B cell (primary cell): ENCODE results near the gene HTN3. TPM values are rescaled to one million over a fixed set of nuclear protein-coding genes. Genes with fewer than 3 reads are reported as not detected.

Experiments
- ATAC-seq: fragments of 200-7000 bp; cut with Tn5 transposase; one replicate; pipeline ENCODE4 v1.10.0; 2021; ENCODE audit warnings: low read depth, mild to moderate bottlenecking, moderate number of reproducible peaks, moderate library complexity
- CTCF ChIA-PET: fragments of 350-600 bp; sonication (Branson Sonifier 250); formaldehyde crosslinking; loops from one replicate; lab custom pipeline; 2021; ENCODE audit warnings: antibody characterized with exemption, inconsistent platforms; lab: Charles Lee
- POLR2A ChIA-PET: fragments of 350-600 bp; sonication (Branson Sonifier 250); formaldehyde crosslinking; loops from one replicate; lab custom pipeline; 2021; ENCODE audit warnings: antibody characterized with exemption; lab: Charles Lee
- DNase-seq: peaks from one replicate; pipeline ENCODE4 v3.0.0; 2013
- H2AFZ ChIP-seq: 2 replicates; pipeline ENCODE4 v1.6.1; 2012; ENCODE audit warnings: mild to moderate bottlenecking, low read depth, low read length; ENCODE audit not compliant: insufficient read depth, poor library complexity, severe bottlenecking
- H3K27ac ChIP-seq, 2 donors: 1 replicate in 1 of 2; 2 replicates in 1 of 2; pipeline ENCODE4 v1.5.1; 2012 to 2013; ENCODE audit warnings: low read length in 2 of 2, mild to moderate bottlenecking in 2 of 2, moderate library complexity in 1 of 2
- H3K27me3 ChIP-seq, 4 experiments: fragments of 200-600 bp in 1 of 4; sonication (generic) in 1 of 4; replicated peaks in 1 of 4; 1 replicate in 2 of 4; 2 replicates in 2 of 4; pipeline versions ENCODE4 v1.6.1 to v1.7.0; 2013 to 2016; ENCODE audit warnings: low read length in 3 of 4, mild to moderate bottlenecking in 2 of 4, mixed read lengths in 1 of 4, moderate library complexity in 1 of 4; ENCODE audit not compliant: insufficient read depth in 4 of 4, control insufficient read depth in 3 of 4; ENCODE audit errors: control extremely low read depth in 1 of 4
- H3K36me3 ChIP-seq, 2 experiments: replicated peaks in 1 of 2; 1 replicate in 1 of 2; 2 replicates in 1 of 2; pipeline versions ENCODE4 v1.6.1 to v1.7.1; 2013; ENCODE audit warnings: low read length in 1 of 2; ENCODE audit not compliant: insufficient read depth in 2 of 2, control insufficient read depth in 1 of 2; ENCODE audit errors: control extremely low read depth in 1 of 2, extremely low read depth in 1 of 2
- H3K4me1 ChIP-seq, 2 donors: fragments of 200-600 bp in 1 of 2; sonication (generic) in 1 of 2; 1 replicate in 1 of 2; 2 replicates in 1 of 2; pipeline versions ENCODE4 v1.5.1 to v1.6.1; 2013 to 2017; ENCODE audit warnings: low read length in 2 of 2; ENCODE audit not compliant: control insufficient read depth in 2 of 2, insufficient read depth in 2 of 2
- H3K4me2 ChIP-seq: replicated peaks from 2 replicates; pipeline ENCODE3; 2012; ENCODE audit warnings: mild to moderate bottlenecking, low read depth, low read length; ENCODE audit not compliant: poor library complexity, severe bottlenecking
- H3K4me3 ChIP-seq, 5 experiments: fragments of 200-600 bp in 1 of 5; sonication (generic) in 1 of 5; 1 replicate in 3 of 5; 2 replicates in 2 of 5; pipeline versions ENCODE4 v1.5.1 to v1.7.0; 2011 to 2016; ENCODE audit warnings: low read length in 4 of 5, mild to moderate bottlenecking in 4 of 5, low read depth in 2 of 5, control low read depth in 1 of 5, moderate library complexity in 1 of 5; ENCODE audit not compliant: insufficient read depth in 1 of 5; ENCODE audit errors: control extremely low read depth in 1 of 5, extremely low read depth in 1 of 5
- H3K79me2 ChIP-seq: fragments of 200-600 bp; sonication (generic); one replicate; pipeline ENCODE4 v1.6.0; 2016; ENCODE audit warnings: low read length; ENCODE audit not compliant: control insufficient read depth, insufficient read depth
- H3K9ac ChIP-seq: fragments of 200-600 bp; sonication (generic); 2 replicates; pipeline ENCODE4 v1.6.1; 2017; ENCODE audit warnings: mild to moderate bottlenecking, low read length, moderate library complexity
- H3K9me3 ChIP-seq, 3 donors: one replicate each; pipeline versions ENCODE4 v1.6.1 to v1.7.1; 2013; ENCODE audit warnings: low read length in 2 of 3; ENCODE audit not compliant: control insufficient read depth in 2 of 3, insufficient read depth in 1 of 3; ENCODE audit errors: control extremely low read depth in 1 of 3
- H4K20me1 ChIP-seq: 2 replicates; pipeline ENCODE4 v1.6.0; 2012; ENCODE audit warnings: mild to moderate bottlenecking, low read length; ENCODE audit not compliant: insufficient read depth, control insufficient read depth, poor library complexity, severe bottlenecking
- H3K27ac Mint-ChIP-seq: one replicate; pipeline ENCODE4 v1.8.0; 2021; ENCODE audit warnings: mixed read lengths
- H3K27me3 Mint-ChIP-seq: one replicate; pipeline ENCODE4 v1.8.0; 2021; ENCODE audit warnings: mixed read lengths
- H3K4me1 Mint-ChIP-seq: one replicate; pipeline ENCODE4 v1.8.0; 2021; ENCODE audit warnings: mixed read lengths
- H3K4me3 Mint-ChIP-seq: one replicate; pipeline ENCODE4 v1.8.0; 2021; ENCODE audit warnings: mixed read lengths
- H3K9me3 Mint-ChIP-seq: one replicate; pipeline ENCODE4 v1.8.0; 2022; ENCODE audit warnings: mixed read lengths; ENCODE audit not compliant: insufficient read depth
- CTCF ChIP-seq: fragments of 200-600 bp; IDR thresholded peaks from one replicate; pipeline ENCODE4 v1.8.0; 2022; ENCODE audit warnings: antibody characterized with exemption, mild to moderate bottlenecking
- EZH2 ChIP-seq: IDR thresholded peaks from 2 replicates; pipeline ENCODE4 v1.6.1; 2012; ENCODE audit warnings: borderline replicate concordance, low read depth, mild to moderate bottlenecking, moderate library complexity, low read length; ENCODE audit not compliant: insufficient read depth, poor library complexity, severe bottlenecking
- WGBS: methylation state at CpG from one replicate; pipeline ENCODE4 v1.1.5; 2013; ENCODE audit warnings: missing lambda C conversion rate; ENCODE audit not compliant: insufficient coverage; 5-methylcytosine and 5-hydroxymethylcytosine counted together
- intact Hi-C: fragments of 100-400 bp; cut with micrococcal nuclease; formaldehyde crosslinking; loops from one replicate; pipeline ENCODE4 v1.10.0; 2022
- polyA plus RNA-seq: library from polyadenylated mRNA; depleted of rRNA; stranded (reverse); fragments of >200 nt; gene quantifications from 2 replicates; pipeline ENCODE4 v1.2.3, GENCODE V29; 2012
- total RNA-seq, 2 donors: library from RNA; stranded (reverse); fragments of 120-200 nt in 1 of 2; gene quantifications; 1 replicate in 1 of 2; 2 replicates in 1 of 2; pipeline versions ENCODE4 v1.2.3 to v1.2.4, GENCODE V29; 2013 to 2022

The HTN3 gene
- total and polyA plus RNA-seq, 2 donors (not counting 1 experiment from before 2014, with no cell fraction given) = not detected

DNA sequence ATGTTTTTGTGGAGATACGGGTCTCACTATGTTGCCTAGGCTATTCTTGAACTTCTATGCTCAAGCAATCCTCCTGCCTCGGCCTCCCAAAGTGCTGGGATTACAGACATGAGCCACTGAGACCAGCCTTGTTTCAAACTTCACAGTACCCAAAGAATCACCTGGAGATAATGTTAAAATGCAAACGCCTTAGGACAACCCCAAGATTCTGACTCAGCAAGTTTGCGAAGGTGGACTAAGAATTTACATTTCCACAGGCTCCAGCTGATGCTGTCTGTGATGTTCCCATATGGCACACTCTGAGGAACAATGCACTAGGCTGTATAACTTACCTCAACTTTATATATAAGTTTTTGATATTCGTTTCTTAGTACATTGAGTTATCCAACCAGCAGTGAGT is 33.5 kb upstream of the HTN3 start:
- Mint-ChIP-seq H3K4me1 (no peaks in the 10 kb centered on the region), H3K4me3 (no peak overlapping the region), H3K9me3 (no peaks in the 10 kb centered on the region), H3K27me3 (no peaks in the 10 kb centered on the region), H3K27ac (no peak overlapping the region)
- ATAC-seq = no peak
- 73% methylated on average over 4 of the region's 5 CpGs for WGBS
- Histone ChIP-seq H3K9me3 (no peaks in the 10 kb centered on the region), H3K27ac (no peak overlapping the region), H4K20me1 (no peaks in the 10 kb centered on the region), H3K4me3 (no peak overlapping the region), H3K9ac (no peak overlapping the region), H2AFZ (no peak overlapping the region), H3K4me1 (no peaks in the 10 kb centered on the region), H3K27me3 (no peaks in the 10 kb centered on the region), H3K36me3 (no peaks in the 10 kb centered on the region), H3K79me2 (no peaks in the 10 kb centered on the region), H3K4me2 (no peak overlapping the region)
- ChIA-PET CTCF (no interaction called here), POLR2A (no interaction called here)
- intact Hi-C loops = no loop called here
- TF ChIP-seq CTCF (no peak), EZH2 (no peak)
- DNase-seq = no peak

GRCh38 chr4:69995526-69996016 is 32.7 kb upstream of the HTN3 start, which contains the start of gene STATH:
Gene STATH (plus strand): TSS chr4:69995966. CDS start chr4:69998438, 2,472 bp downstream.
- intact Hi-C loops = no loop called here
- TF ChIP-seq EZH2 (no peak), CTCF (no peak)
- no peak within 1 kb of the TSS for H3K4me2 ChIP-seq
- H3K27ac ChIP-seq = no peak within 1 kb of the TSS
- no peaks in the 10 kb centered on the region for H3K9me3 Mint-ChIP-seq
- no peak within 1 kb of the TSS for H3K4me3 Mint-ChIP-seq
- CTCF ChIA-PET = no interaction called here
- DNase-seq = no peak
- no peaks in the 10 kb centered on the region for H3K36me3 ChIP-seq
- H3K9me3 ChIP-seq = no peaks in the 10 kb centered on the region
- H3K27me3 ChIP-seq = no peaks in the 10 kb centered on the region
- no peaks in the 10 kb centered on the region for H3K79me2 ChIP-seq
- no peaks in the 10 kb centered on the region for H4K20me1 ChIP-seq
- no peak within 1 kb of the TSS for H2AFZ ChIP-seq
- WGBS = no CpG with 5 or more reads among the region's 3 CpGs
- H3K27ac Mint-ChIP-seq = no peak within 1 kb of the TSS
- H3K4me3 ChIP-seq = no peak within 1 kb of the TSS
- no peak for ATAC-seq
- POLR2A ChIA-PET = no interaction called here
- H3K4me1 ChIP-seq = no peaks in the 10 kb centered on the region
- no peaks in the 10 kb centered on the region for H3K27me3 Mint-ChIP-seq
- H3K4me1 Mint-ChIP-seq = no peaks in the 10 kb centered on the region
- no peak within 1 kb of the TSS for H3K9ac ChIP-seq
